Esophagus muscularis mucosa (tissue), 4 donors: Measurements from ENCODE around the gene ADNP. TPM values are rescaled to one million over a fixed set of nuclear protein-coding genes. Genes with fewer than 3 reads are reported as not detected.

Experiments used
- DNase-seq: peaks from one replicate; pipeline ENCODE4 v3.0.0-alpha.2; 2017; ENCODE audit errors: extremely low spot score
- H3K27ac ChIP-seq, 4 donors: fragments of 200-600 bp; sonication (generic); replicated peaks in 1 of 4; 1 replicate in 3 of 4; 2 replicates in 1 of 4; pipeline ENCODE4 v1.5.1; 2016 to 2019; ENCODE audit warnings: mild to moderate bottlenecking in 1 of 4
- H3K27me3 ChIP-seq, 4 donors: fragments of 200-600 bp; sonication (generic); one replicate each; pipeline versions ENCODE4 v1.5.1 to v1.6.0; 2016 to 2019
- H3K36me3 ChIP-seq, 4 donors: fragments of 200-600 bp; sonication (generic); one replicate each; pipeline ENCODE4 v1.5.1; 2016 to 2019
- H3K4me1 ChIP-seq, 4 donors: fragments of 200-600 bp; sonication (generic); one replicate each; pipeline ENCODE4 v1.5.1; 2016 to 2019
- H3K4me3 ChIP-seq, 4 donors: fragments of 200-600 bp; sonication (generic); 1 replicate in 2 of 4; 2 replicates in 2 of 4; pipeline ENCODE4 v1.5.1; 2016 to 2019; ENCODE audit warnings: mild to moderate bottlenecking in 4 of 4, moderate library complexity in 1 of 4
- H3K9me3 ChIP-seq, 4 donors: fragments of 200-600 bp; sonication (generic); 1 replicate in 3 of 4; 2 replicates in 1 of 4; pipeline ENCODE4 v1.5.1; 2016 to 2019
- EP300 ChIP-seq: sonication (generic); formaldehyde crosslinking; IDR thresholded peaks from one replicate; pipeline ENCODE4 v1.6.1; 2017; ENCODE audit warnings: antibody characterized with exemption
- POLR2A ChIP-seq: fragments of 450-650 bp; IDR thresholded peaks from one replicate; pipeline ENCODE4 v1.6.1; 2017; ENCODE audit warnings: antibody characterized with exemption, moderate library complexity, mild to moderate bottlenecking, low read depth
- POLR2AphosphoS5 ChIP-seq, 2 donors: sonication (generic); formaldehyde crosslinking; IDR thresholded peaks; one replicate each; pipeline ENCODE4 v1.6.1; 2017; ENCODE audit warnings: antibody characterized with exemption in 2 of 2
- whole genome bisulfite sequencing: methylation state at CpG from one replicate; pipeline ENCODE4 v1.1.5; 2018; 5-methylcytosine and 5-hydroxymethylcytosine counted together
- intact Hi-C: fragments of 100-400 bp; cut with DNase I; formaldehyde crosslinking; loops from one replicate; pipeline ENCODE4 v1.15.1; 2023
- total RNA-seq, 4 donors: library from RNA; depleted of rRNA; stranded (reverse); fragments of >200 nt; gene quantifications; one replicate each; pipeline versions ENCODE4 v1.1.0 to v1.2.1, GENCODE V29; 2016
- TF ChIP-seq, protein P1 (sequence below), 3 experiments: fragments of 200-600 bp in 2 of 3; fragments of 450-650 bp in 1 of 3; sonication (generic) in 2 of 3; IDR thresholded peaks; one replicate each; pipeline ENCODE4 v1.5.1; 2017 to 2019; ENCODE audit warnings: antibody characterized with exemption in 3 of 3, mild to moderate bottlenecking in 2 of 3, moderate library complexity in 1 of 3

ADNP gene
- total RNA-seq, 4 donors from 2014 or later = 39.1 to 59.8 (median 48.2) TPM

DNA sequence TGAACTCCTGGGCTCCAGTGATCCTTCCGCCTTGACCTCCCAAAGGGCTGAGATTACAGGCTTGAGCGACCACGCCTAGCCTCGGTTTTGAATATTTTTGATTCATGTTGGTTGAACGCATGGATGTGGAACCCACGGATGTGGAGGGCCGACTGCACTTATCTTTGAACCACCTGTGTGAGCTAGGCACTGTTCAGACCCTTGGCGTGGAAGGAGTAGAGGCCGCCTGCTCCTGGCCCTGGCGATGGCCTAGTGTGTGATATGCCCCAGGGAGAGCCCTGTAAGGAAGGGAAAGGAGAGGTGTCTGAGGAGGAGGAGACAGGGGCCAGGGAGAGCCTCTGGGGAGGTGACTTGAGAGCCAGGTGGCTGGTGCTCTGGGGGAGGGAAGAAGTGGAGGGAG, 72.1 kb downstream of the ADNP start:
- Histone ChIP-seq H3K36me3 (no peaks in the 10 kb centered on the region), H3K4me1 (peaks cover 0 to 7% (median 3%) of the 10 kb centered on the region in 4 donors), H3K9me3 (no peaks in the 10 kb centered on the region), H3K4me3 (no peak overlapping the region), H3K27ac (no peak overlapping the region), H3K27me3 (no peaks in the 10 kb centered on the region)
- no peak for TF ChIP-seq POLR2A
- no peak for TF ChIP-seq POLR2AphosphoS5 (IDR thresholded peaks at IDR 0.05)
- TF ChIP-seq, protein P1, sequence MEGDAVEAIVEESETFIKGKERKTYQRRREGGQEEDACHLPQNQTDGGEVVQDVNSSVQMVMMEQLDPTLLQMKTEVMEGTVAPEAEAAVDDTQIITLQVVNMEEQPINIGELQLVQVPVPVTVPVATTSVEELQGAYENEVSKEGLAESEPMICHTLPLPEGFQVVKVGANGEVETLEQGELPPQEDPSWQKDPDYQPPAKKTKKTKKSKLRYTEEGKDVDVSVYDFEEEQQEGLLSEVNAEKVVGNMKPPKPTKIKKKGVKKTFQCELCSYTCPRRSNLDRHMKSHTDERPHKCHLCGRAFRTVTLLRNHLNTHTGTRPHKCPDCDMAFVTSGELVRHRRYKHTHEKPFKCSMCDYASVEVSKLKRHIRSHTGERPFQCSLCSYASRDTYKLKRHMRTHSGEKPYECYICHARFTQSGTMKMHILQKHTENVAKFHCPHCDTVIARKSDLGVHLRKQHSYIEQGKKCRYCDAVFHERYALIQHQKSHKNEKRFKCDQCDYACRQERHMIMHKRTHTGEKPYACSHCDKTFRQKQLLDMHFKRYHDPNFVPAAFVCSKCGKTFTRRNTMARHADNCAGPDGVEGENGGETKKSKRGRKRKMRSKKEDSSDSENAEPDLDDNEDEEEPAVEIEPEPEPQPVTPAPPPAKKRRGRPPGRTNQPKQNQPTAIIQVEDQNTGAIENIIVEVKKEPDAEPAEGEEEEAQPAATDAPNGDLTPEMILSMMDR (IDR thresholded peaks at IDR 0.05) = no peak
- no peak for TF ChIP-seq EP300
- intact Hi-C loops = no loop called here
- WGBS = 96% methylated on average over 10 of the region's 10 CpGs
- DNase-seq = no peak

DNA sequence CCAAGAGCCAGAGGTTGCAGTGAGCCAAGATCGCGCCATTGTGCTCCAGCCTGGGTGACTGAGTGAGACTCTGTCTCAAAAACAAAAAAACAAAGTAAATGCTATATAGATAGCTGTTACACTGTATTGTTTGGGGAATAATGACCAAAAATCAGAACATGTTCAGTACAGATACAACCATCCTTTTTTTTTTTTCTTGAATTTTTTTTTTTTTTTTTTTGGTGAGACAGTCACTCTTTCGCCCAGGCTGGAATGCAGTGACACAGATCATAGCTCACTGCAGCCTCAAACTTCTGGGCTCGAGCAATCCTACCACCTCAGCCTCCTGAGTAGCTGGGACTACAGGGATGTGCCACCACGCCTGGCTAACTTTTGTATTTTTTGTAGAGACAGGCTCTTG, 72.7 kb downstream of the ADNP start:
- H3K4me3 ChIP-seq = no peak overlapping the region
- H3K36me3 ChIP-seq = no peaks in the 10 kb centered on the region
- H3K27ac ChIP-seq = no peak overlapping the region
- TF ChIP-seq POLR2AphosphoS5 (IDR thresholded peaks at IDR 0.05) = no peak
- no peak for TF ChIP-seq EP300
- TF ChIP-seq, protein P1 (IDR thresholded peaks at IDR 0.05) = no peak
- TF ChIP-seq POLR2A = no peak
- peaks cover 0 to 7% (median 3%) of the 10 kb centered on the region in 4 donors for H3K4me1 ChIP-seq
- DNase-seq = no peak
- H3K9me3 ChIP-seq = no peaks in the 10 kb centered on the region
- WGBS = 89% methylated on average over 5 of the region's 5 CpGs
- no peaks in the 10 kb centered on the region for H3K27me3 ChIP-seq
- intact Hi-C loops = no loop called here

DNA sequence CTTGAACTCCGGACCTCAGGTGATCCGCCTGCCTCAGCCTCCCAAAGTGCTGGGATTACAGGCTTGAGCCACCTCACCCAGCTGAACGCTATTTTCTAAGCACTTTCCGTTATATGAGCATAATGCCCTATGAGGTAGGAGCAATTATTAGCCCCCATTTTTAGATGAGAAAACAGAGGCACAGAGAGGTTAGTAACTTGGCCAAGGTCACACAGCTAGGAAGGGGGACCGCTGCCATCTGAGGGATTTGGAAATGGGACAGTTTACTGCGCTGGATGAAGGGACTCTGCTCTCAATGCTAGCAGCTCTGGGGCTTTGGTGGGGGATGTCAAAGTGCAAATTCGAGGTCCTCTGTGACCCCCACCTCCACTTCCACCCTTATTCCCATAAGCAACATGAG, 73.9 kb downstream of the ADNP start:
- intact Hi-C loops = no loop called here
- H3K36me3 ChIP-seq = no peaks in the 10 kb centered on the region
- TF ChIP-seq EP300 (no peak), POLR2A (no peak), POLR2AphosphoS5 (IDR thresholded peaks at IDR 0.05) (no peak)
- TF ChIP-seq, protein P1 (IDR thresholded peaks at IDR 0.05) = no peak

DNA sequence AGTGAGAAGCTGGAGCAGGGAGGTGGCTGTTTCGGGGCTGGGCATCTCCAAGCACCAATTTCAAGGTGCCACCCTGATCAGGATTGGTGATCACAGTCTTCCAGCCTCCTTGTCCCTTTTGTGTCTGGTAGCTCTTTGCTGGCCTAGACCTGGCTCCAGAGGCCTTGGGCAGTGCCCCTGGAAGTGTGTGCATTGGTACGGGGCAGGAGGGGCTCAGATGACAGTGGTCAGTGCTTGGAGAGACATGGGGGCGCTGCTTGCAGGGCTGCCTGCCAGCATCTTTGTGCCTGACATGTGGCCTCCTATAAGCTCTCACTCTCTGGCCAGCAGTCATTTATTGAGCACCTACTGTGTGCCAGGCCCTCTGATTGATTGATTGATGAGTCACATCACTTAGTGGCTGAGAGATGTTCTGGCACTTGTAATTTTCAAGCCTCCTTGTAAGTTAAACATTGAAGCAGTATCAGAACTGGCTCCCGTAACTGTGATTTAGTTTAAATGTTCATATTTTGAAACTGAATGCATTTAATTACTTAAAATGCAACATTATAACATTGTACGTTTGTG, 74.7 kb downstream of the ADNP start:
- WGBS = 83% methylated on average over 3 of the region's 5 CpGs
- Histone ChIP-seq H3K4me3 (no peak overlapping the region), H3K27me3 (no peaks in the 10 kb centered on the region), H3K36me3 (no peaks in the 10 kb centered on the region), H3K4me1 (peaks cover 0 to 7% (median 3%) of the 10 kb centered on the region in 4 donors), H3K27ac (no peak overlapping the region), H3K9me3 (no peaks in the 10 kb centered on the region)
- intact Hi-C loops = no loop called here
- no peak for DNase-seq
- no peak for TF ChIP-seq POLR2AphosphoS5 (IDR thresholded peaks at IDR 0.05)
- TF ChIP-seq, protein P1 (IDR thresholded peaks at IDR 0.05) = no peak
- TF ChIP-seq POLR2A = no peak
- TF ChIP-seq EP300 = no peak

More for the DNA sequence above, 73.9 kb downstream of the ADNP start:
- 94% methylated on average over 6 of the region's 7 CpGs for WGBS
- DNase-seq = no peak
- Histone ChIP-seq H3K9me3 (no peaks in the 10 kb centered on the region), H3K27me3 (no peaks in the 10 kb centered on the region), H3K4me1 (peaks cover 0 to 7% (median 3%) of the 10 kb centered on the region in 4 donors), H3K4me3 (no peak overlapping the region), H3K27ac (no peak overlapping the region)
